HG03108 (cell line): ENCODE measurements around the gene SLC30A1.

Experiments used
- ATAC-seq: cut with Tn5 transposase; IDR thresholded peaks from one replicate; pipeline ENCODE4 v1.9.1; 2021; ENCODE audit warnings: moderate library complexity; ENCODE audit not compliant: unreplicated experiment

Gene SLC30A1

GRCh38 chr1:211607754-211608473 lies 29.0 kb upstream of the SLC30A1 start:
- no peak for ATAC-seq

DNA sequence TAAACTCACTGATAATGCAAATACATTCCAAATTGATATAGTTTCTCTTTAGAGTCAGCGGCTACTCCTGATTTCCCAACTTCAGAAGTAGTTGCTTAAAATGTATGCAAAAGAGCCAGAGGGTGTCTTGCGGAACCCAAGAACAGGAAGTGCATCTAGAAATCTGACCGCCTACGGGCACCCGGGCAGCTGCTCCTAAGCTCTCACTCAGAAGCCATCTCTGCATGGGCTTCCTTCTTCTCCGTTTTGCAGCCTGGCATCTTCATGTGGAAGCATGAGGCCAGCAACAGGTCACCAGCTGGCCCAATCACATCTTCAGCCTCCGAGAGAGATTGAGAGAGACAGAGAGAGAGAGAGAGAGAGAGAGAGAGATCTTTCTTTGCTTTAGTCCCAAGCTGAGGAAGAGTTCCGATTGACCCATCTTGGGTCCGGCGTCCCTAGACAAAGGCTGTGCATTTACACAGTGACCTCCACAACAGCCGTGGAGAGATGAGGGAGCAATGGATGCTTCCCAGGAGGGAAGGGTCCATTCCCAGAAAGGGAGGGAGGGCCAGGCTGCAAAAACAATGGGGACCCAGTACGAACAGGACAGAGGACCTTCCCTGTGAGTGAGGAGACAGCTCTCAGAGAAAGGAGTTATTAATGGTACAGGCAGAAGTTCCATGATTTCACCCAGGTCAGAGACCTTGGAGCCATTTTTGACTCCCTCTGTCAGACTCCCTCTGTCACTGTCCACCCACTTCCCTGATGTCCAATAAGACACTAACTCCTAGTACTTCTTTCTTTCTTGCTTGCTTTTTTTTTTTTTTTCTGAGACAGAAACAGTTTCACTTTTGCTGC lies 28.2 kb upstream of the SLC30A1 start:
- peak; percentile 93 for ATAC-seq

DNA sequence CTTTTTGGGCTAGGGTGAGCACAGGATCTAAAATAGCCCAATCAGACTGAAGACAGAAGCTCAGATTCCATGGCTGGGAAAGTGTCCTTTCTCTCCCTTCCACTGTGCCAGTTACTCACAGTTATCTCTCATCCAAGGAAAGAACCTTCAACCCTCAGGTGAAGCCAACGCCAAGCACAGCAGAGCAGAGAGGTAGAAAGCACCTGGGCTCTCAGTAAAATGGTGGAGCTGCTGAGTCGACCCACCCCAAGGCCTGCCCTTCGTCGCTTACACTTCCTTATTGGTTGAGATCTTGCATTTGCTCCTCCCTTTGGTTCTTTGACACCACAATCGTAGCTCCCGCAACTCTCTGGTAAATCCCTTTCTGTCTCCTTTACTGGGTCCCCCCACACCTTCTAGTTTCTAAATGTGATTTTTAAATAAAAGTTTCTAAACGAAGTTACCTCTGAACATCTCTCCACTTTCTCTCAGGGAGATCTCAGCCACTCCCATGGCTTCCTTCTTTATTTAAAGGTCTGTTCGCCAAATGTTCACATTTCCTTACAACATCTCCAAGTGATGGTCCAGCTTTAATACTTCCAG lies 27.5 kb upstream of the SLC30A1 start:
- peak; percentile 87 for ATAC-seq

GRCh38 chr1:211605603-211606331 lies 26.8 kb upstream of the SLC30A1 start:
- ATAC-seq: no peak

- ATAC-seq: no peak
Observed at GRCh38 chr1:211605034-211605433, 26.1 kb upstream of the SLC30A1 start.

DNA sequence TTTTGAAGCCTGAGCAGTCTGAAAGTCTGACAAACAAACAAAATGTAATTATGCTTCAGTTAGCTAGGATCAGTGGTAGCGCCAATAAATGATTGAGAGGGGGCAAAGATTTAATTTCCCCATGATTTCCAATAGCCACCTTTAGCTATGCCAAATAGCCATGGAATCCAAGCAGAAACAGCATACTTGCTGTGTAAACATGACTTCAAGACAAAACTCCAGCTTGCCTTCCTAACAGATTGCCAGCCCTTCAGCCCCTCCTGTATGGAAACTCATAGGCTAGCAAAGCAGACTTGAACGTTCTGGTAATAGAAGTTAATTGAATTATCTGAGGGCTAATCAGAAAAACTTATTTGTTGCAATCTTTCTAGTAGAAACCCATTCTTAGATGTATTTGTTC lies 25.6 kb upstream of the SLC30A1 start:
- ATAC-seq: no peak

- ATAC-seq: no peak
Observed at GRCh38 chr1:211603713-211604112, 24.8 kb upstream of the SLC30A1 start.

DNA sequence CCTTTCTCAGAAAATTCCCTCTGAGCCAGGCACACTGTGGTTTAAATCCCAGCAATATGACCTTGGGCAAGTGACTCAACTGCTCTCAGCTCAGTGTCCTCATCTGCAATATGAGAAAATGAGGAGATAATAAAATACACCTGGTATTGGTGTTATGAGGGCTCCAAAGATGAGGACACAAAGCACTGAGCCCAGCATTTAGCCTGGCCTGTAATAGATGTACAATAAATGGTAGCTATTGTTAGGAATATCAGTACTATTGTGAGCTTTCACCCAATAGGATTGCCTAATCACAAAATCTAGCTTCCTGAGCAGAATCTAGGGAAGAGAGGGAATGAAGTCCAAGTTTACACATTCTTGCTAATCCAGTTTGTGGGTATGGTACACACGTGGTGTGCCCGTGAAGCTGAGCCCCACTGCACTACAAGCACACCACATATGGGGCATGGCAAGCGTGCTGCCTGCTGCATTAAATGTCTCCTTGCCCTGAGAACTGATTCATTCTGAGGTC lies 24.3 kb upstream of the SLC30A1 start:
- ATAC-seq: no peak

DNA sequence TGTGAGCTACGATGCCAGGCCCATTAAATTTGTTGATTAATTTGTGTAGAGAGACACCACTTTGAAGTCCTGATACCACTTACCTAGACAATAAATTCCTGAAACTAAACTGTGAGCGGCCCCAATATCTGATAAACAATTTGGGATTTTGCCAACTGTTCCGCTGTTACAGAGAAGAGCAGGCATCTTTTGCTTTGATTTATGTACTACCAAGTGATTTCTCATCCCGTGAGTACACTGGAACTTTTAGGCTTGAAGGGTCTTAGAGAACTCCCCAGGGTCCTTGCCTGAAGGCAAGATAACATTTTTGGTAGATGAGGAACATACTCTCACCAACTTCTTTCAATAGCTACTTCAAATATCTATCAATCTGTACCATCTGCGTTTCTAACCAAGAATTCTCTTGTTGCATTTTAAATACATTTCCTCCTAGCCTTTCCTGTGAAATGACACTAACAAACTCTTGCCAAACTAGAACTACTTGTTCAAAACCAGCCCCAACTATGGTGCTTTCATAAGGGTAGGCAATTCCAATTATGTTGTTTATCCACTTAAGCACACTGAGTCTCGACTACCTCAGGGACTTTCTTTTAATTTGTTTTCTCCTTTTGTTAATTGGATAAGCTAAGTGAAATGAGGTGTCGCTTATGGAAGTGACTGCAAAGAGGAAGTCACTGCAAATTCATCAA lies 23.2 kb upstream of the SLC30A1 start:
- ATAC-seq: no peak

DNA sequence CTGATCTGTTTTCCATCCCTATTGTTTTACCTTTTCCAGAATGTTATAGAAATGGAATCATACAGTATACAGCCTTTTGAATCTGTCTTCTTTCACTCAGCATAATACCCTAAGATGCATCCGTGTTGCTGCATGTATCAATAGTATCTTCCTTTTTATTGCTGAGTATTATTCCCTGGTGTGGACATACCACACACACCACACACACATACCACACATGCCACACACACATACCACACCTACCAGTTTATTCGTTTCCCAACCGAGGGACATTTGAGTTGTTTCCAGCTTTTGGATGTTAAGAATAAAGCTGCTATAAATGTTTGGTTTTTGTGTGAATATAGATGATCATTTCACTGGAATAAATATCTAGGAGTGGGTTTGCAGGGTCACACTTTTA lies 22.2 kb upstream of the SLC30A1 start:
- no peak for ATAC-seq

- ATAC-seq: no peak
Observed at GRCh38 chr1:211599250-211599649, 20.3 kb upstream of the SLC30A1 start.

GRCh38 chr1:211598514-211598913 lies 19.6 kb upstream of the SLC30A1 start:
- ATAC-seq: no peak

DNA sequence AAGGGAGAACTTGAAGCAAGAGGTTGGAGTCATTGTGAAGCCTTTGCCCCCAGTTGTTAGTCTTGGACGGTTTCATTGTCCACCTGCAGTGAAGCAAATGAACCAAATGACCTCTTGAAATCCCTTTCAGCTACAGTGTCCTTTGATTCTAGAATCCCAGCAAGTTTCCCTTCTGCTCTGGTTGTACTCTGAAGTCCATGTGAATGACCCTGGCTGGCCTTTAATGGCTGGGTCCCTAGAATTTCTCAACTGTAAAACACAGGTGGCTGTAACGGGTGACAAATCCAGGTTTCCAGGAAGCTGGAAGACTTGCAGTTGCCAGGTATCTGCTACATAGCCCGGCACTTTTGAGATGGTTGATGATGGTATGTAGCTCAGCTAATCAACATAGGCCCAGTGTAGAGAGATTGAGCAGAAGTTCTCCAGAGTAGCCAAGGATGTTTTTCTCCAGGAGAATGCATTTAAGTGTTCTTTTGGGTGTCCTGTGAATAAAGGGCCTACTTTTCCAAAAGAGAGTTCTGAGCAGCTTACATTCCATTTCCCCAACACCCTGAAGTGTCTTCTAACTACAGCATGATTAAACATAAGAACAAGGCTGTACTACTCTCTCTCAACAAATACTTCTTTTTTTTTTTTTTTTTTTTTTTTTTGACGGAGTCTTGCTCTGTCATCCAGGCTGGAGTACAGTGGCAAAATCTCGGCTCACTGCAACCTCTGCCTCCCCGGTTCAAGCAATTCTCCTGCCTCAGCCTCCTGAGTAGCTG lies 17.6 kb upstream of the SLC30A1 start:
- ATAC-seq: no peak

GRCh38 chr1:211595419-211595818 lies 16.5 kb upstream of the SLC30A1 start:
- ATAC-seq: no peak

DNA sequence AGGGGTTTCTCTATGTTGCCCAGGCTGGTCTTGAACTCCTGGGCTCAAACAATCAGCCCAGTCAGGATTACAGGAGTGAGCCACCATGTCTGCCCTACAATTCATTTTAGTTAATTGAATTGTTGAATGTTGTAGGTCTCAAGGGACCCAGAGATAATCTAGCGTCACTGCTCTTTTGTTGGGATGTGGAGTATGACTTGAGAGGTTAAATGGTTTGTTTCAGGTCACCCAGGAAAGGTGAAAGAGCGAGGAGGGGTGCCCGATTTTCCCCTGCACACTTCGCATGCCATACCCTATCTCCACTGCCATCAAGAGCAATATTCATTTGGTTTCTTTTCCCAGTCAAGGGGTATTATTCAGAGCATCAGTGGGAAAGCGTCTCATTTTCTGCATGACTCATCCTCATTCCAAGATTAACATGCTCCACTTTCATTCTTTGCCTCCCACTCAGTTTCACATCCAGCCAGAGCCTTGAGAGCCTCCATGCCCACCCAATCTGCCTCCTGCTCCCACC lies 13.1 kb upstream of the SLC30A1 start:
- no peak for ATAC-seq

GRCh38 chr1:211589782-211590721 lies 11.1 kb upstream of the SLC30A1 start:
- ATAC-seq: no peak

DNA sequence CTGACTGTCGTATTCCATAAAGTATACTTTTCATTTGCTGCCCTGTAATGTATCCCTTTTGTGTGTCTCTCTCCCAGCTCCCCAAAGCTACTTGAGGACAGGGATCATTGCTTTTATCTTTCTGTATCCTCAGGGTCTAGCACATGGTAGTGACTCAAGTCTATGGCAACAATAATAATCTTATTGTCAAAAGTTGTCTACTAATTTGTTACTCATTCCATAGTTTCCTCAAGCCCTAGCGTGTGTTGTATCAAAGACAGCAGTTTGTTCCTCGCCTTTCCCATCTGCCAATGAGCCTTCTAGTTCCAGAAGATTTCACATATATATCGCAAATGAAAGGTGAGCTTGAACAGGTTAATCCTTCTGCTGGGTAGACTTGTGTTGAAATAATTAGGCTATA lies 9.8 kb upstream of the SLC30A1 start:
- no peak for ATAC-seq

DNA sequence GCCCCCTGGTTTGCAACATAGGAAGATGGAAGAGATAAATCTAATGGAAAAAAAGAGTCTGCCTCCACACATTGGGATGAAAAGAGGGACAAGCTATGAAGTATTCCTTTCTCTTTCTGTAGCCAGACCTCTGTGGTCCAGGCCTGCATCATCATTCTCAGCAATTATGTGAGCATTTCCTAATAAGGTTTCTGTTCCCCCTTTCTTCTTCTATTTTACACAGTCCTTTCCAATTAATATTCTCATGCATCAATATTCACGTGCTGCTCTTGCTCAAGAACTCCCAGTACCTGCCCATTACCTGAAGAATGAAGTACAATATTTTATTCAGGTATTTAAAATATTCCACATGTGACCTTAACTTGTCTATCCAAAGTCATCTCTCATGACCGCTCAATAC lies 8.2 kb upstream of the SLC30A1 start:
- ATAC-seq: no peak
